GM11168 (cell line): Measurements from ENCODE around the gene ADRB1.

Experiments
- in situ Hi-C: fragments of 300-500 bp; cut with MboI; formaldehyde crosslinking; loops from one replicate; pipeline ENCODE4 v1.12.0; 2022; ENCODE audit warnings: low sequenced_read_pairs; ENCODE audit not compliant: unreplicated experiment

ADRB1 gene

GRCh38 chr10:114051714-114052113 lies 8.0 kb downstream of the ADRB1 start:
- in situ Hi-C loops: no loop called here

- in situ Hi-C loops: no loop called here
Measured at GRCh38 chr10:114052255-114052654, 8.6 kb downstream of the ADRB1 start.

GRCh38 chr10:114053946-114054345 lies 10.3 kb downstream of the ADRB1 start:
- in situ Hi-C loops: no loop called here

GRCh38 chr10:114057855-114058254 lies 14.2 kb downstream of the ADRB1 start:
- in situ Hi-C loops: no loop called here

GRCh38 chr10:114058297-114058696 lies 14.6 kb downstream of the ADRB1 start:
- in situ Hi-C loops: no loop called here

- in situ Hi-C loops: no loop called here
Measured at GRCh38 chr10:114059561-114059960, 15.9 kb downstream of the ADRB1 start.

- in situ Hi-C loops: no loop called here
Measured at GRCh38 chr10:114060456-114060855, 16.8 kb downstream of the ADRB1 start.

GRCh38 chr10:114061148-114061547 lies 17.5 kb downstream of the ADRB1 start:
- in situ Hi-C loops: no loop called here

- in situ Hi-C loops: no loop called here
Measured at GRCh38 chr10:114061789-114062188, 18.1 kb downstream of the ADRB1 start.

GRCh38 chr10:114064151-114065048 lies 20.7 kb downstream of the ADRB1 start:
- in situ Hi-C loops: no loop called here

- in situ Hi-C loops: no loop called here
Measured at GRCh38 chr10:114065049-114065435, 21.4 kb downstream of the ADRB1 start.

- in situ Hi-C loops: no loop called here
Measured at GRCh38 chr10:114068054-114068707, 24.5 kb downstream of the ADRB1 start.

- in situ Hi-C loops: no loop called here
Measured at GRCh38 chr10:114070710-114071109, 27.0 kb downstream of the ADRB1 start.

- in situ Hi-C loops: no loop called here
Measured at GRCh38 chr10:114071178-114071577, 27.5 kb downstream of the ADRB1 start.

GRCh38 chr10:114073395-114074186 lies 29.9 kb downstream of the ADRB1 start:
- in situ Hi-C loops: no loop called here

- in situ Hi-C loops: no loop called here
Measured at GRCh38 chr10:114075093-114075492, 31.4 kb downstream of the ADRB1 start.

- in situ Hi-C loops: no loop called here
Measured at GRCh38 chr10:114077347-114077746, 33.7 kb downstream of the ADRB1 start.

- in situ Hi-C loops: no loop called here
Measured at GRCh38 chr10:114077815-114078219, 34.2 kb downstream of the ADRB1 start.

GRCh38 chr10:114078346-114078745 lies 34.7 kb downstream of the ADRB1 start:
- in situ Hi-C loops: no loop called here

GRCh38 chr10:114079421-114079820 lies 35.8 kb downstream of the ADRB1 start:
- in situ Hi-C loops: no loop called here
